T-helper 9 cell (primary cell): ENCODE measurements around the gene CASZ1.

Experiments used
- DNase-seq: peaks from one replicate; pipeline ENCODE4 v3.0.0-alpha.2; 2020

CASZ1 gene

GRCh38 chr1:10684221-10684620 lies 112.2 kb downstream of the CASZ1 start:
- DNase-seq, result no peak

- no peak for DNase-seq
These were observed 113.8 kb downstream of the CASZ1 start for GRCh38 chr1:10682449-10683309.

- DNase-seq, result no peak
These were observed 114.4 kb downstream of the CASZ1 start for GRCh38 chr1:10682108-10682445.

- no peak for DNase-seq
These were observed 114.9 kb downstream of the CASZ1 start for GRCh38 chr1:10681296-10682107.

- DNase-seq, result no peak
These were observed 116.0 kb downstream of the CASZ1 start for GRCh38 chr1:10680487-10680886.

GRCh38 chr1:10679496-10680220 lies 116.8 kb downstream of the CASZ1 start:
- DNase-seq, result no peak

GRCh38 chr1:10678852-10679251 lies 117.6 kb downstream of the CASZ1 start:
- no peak for DNase-seq

- no peak for DNase-seq
These were observed 118.0 kb downstream of the CASZ1 start for GRCh38 chr1:10678402-10678801.

GRCh38 chr1:10677491-10678391 lies 118.7 kb downstream of the CASZ1 start:
- DNase-seq, result no peak

GRCh38 chr1:10676963-10677362 lies 119.5 kb downstream of the CASZ1 start:
- no peak for DNase-seq

GRCh38 chr1:10675813-10676212 lies 120.6 kb downstream of the CASZ1 start:
- DNase-seq, result no peak

GRCh38 chr1:10674700-10675609 lies 121.5 kb downstream of the CASZ1 start:
- DNase-seq, result no peak

- no peak for DNase-seq
These were observed 122.2 kb downstream of the CASZ1 start for GRCh38 chr1:10674222-10674621.

- no peak for DNase-seq
These were observed 123.2 kb downstream of the CASZ1 start for GRCh38 chr1:10673109-10673711.

GRCh38 chr1:10672343-10673050 lies 123.9 kb downstream of the CASZ1 start:
- no peak for DNase-seq

GRCh38 chr1:10671622-10672342 lies 124.7 kb downstream of the CASZ1 start:
- DNase-seq, result no peak

GRCh38 chr1:10671090-10671489 lies 125.4 kb downstream of the CASZ1 start:
- no peak for DNase-seq

- no peak for DNase-seq
These were observed 126.3 kb downstream of the CASZ1 start for GRCh38 chr1:10670190-10670589.

- no peak for DNase-seq
These were observed 126.9 kb downstream of the CASZ1 start for GRCh38 chr1:10669570-10669969.
